Aorta (tissue), 5 donors: ENCODE data around the gene DSCAM. TPM values are rescaled to one million over a fixed set of nuclear protein-coding genes. Genes with fewer than 3 reads are reported as not detected.

Source experiments
- ATAC-seq: fragments of 200-7000 bp; cut with Tn5 transposase; one replicate; pipeline ENCODE4 v1.9.1; 2022; ENCODE audit warnings: moderate library complexity; ENCODE audit not compliant: low FRiP score
- DNase-seq, 2 donors: peaks; one replicate each; pipeline ENCODE4 v3.0.0-alpha.2; 2020
- H3K27ac ChIP-seq, 2 donors: one replicate each; pipeline ENCODE4 v1.5.1; 2013; ENCODE audit warnings: low read length in 2 of 2, mild to moderate bottlenecking in 2 of 2, moderate library complexity in 2 of 2, control low read depth in 1 of 2, inconsistent platforms in 1 of 2, low read depth in 1 of 2
- H3K27me3 ChIP-seq, 2 donors: one replicate each; pipeline ENCODE4 v1.6.1; 2013; ENCODE audit warnings: control low read depth in 1 of 2, low read length in 1 of 2, mild to moderate bottlenecking in 1 of 2, moderate library complexity in 1 of 2; ENCODE audit not compliant: insufficient read depth in 2 of 2, control insufficient read depth in 1 of 2
- H3K36me3 ChIP-seq, 2 donors: one replicate each; pipeline ENCODE4 v1.6.1; 2013; ENCODE audit warnings: control low read depth in 1 of 2, low read length in 1 of 2, mild to moderate bottlenecking in 1 of 2; ENCODE audit not compliant: insufficient read depth in 2 of 2, control insufficient read depth in 1 of 2
- H3K4me1 ChIP-seq, 2 donors: one replicate each; pipeline ENCODE4 v1.6.1; 2013; ENCODE audit warnings: low read length in 2 of 2, control low read depth in 1 of 2, mild to moderate bottlenecking in 1 of 2, moderate library complexity in 1 of 2; ENCODE audit not compliant: insufficient read depth in 2 of 2, control insufficient read depth in 1 of 2
- H3K4me3 ChIP-seq, 2 donors: one replicate each; pipeline ENCODE4 v1.5.1; 2013; ENCODE audit warnings: low read length in 2 of 2, control low read depth in 1 of 2, mild to moderate bottlenecking in 1 of 2
- H3K9me3 ChIP-seq: one replicate; pipeline ENCODE4 v1.6.1; 2013; ENCODE audit warnings: mild to moderate bottlenecking, low read length; ENCODE audit not compliant: control insufficient read depth
- WGBS, 2 donors: extraction: QIAGEN DNeasy Blood & Tissue Kit; methylation state at CpG; one replicate each; pipeline ENCODE4 v1.1.7; 2013; 5-methylcytosine and 5-hydroxymethylcytosine counted together
- intact Hi-C, 2 donors: fragments of 100-400 bp; cut with DNase I; formaldehyde crosslinking; loops; one replicate each; pipeline versions ENCODE4 v1.14.2 to v1.15.0; 2022
- polyA plus RNA-seq, 2 donors: library from polyadenylated mRNA; stranded (reverse); fragments of 200-250 nt; gene quantifications; one replicate each; pipeline ENCODE4 v1.2.3, GENCODE V29; 2013
- total RNA-seq, 2 donors: library from RNA; stranded (reverse); fragmentation: NEBNext Ultra II Directional; extraction: Animal tissue kit (Norgen Biotek cat#: 25700); gene quantifications; one replicate each; pipeline ENCODE4 v1.2.1, GENCODE V29; 2021
- donor health status: healthy with polysubstance abuse.
- donor health status: Bipolar disorder and iron deficiency.
- donor health status: DM: no; HTN: no; CAD: no.
- donor health status: DM: no; HTN: no; CAD: no.
- donor health status: DM: yes; HTN: yes; CAD: no.

DSCAM gene
- total and polyA plus RNA-seq, 4 donors = not detected

- H3K27me3 ChIP-seq = no peaks in the 10 kb centered on the region
- DNase-seq (no peak), ATAC-seq (no peak)
- H3K9me3 ChIP-seq = peaks cover 1% of the 10 kb centered on the region
- H3K4me3 ChIP-seq = no peak overlapping the region
- WGBS, 2 donors = 32 to 51% methylated on average over 4 of the region's 4 CpGs
- intact Hi-C loops = no loop called here
- H3K27ac ChIP-seq = no peak overlapping the region
- no peaks in the 10 kb centered on the region for H3K36me3 ChIP-seq
- H3K4me1 ChIP-seq = no peaks in the 10 kb centered on the region
Observed at GRCh38 chr21:40830836-40831235, 16.1 kb downstream of the DSCAM start.

GRCh38 chr21:40829791-40830190 lies 17.2 kb downstream of the DSCAM start:
- intact Hi-C loops = no loop called here
- WGBS, 2 donors = 48 to 51% methylated on average over 2 of the region's 2 CpGs
- DNase-seq = no peak
- Histone ChIP-seq H3K9me3 (peaks cover 1% of the 10 kb centered on the region), H3K36me3 (no peaks in the 10 kb centered on the region), H3K4me1 (no peaks in the 10 kb centered on the region), H3K4me3 (no peak overlapping the region), H3K27ac (no peak overlapping the region), H3K27me3 (no peaks in the 10 kb centered on the region)
- ATAC-seq = no peak

GRCh38 chr21:40829308-40829707 lies 17.6 kb downstream of the DSCAM start:
- intact Hi-C loops = no loop called here
- no peak overlapping the region for H3K27ac ChIP-seq
- H3K4me1 ChIP-seq = no peaks in the 10 kb centered on the region
- no peak overlapping the region for H3K4me3 ChIP-seq
- H3K9me3 ChIP-seq = peaks cover 1% of the 10 kb centered on the region
- DNase-seq (no peak), ATAC-seq (no peak)
- WGBS, 2 donors = 89 to 97% methylated on average over 5 of the region's 5 CpGs
- H3K36me3 ChIP-seq = no peaks in the 10 kb centered on the region
- H3K27me3 ChIP-seq = no peaks in the 10 kb centered on the region

GRCh38 chr21:40827509-40827908 lies 19.4 kb downstream of the DSCAM start:
- Histone ChIP-seq H3K27ac (no peak overlapping the region), H3K9me3 (peaks cover 1% of the 10 kb centered on the region), H3K4me1 (no peaks in the 10 kb centered on the region), H3K36me3 (no peaks in the 10 kb centered on the region), H3K4me3 (no peak overlapping the region), H3K27me3 (no peaks in the 10 kb centered on the region)
- no peak for DNase-seq
- 85 to 89% methylated on average over 4 of the region's 4 CpGs for WGBS, 2 donors
- intact Hi-C loops = no loop called here
- ATAC-seq = no peak

- Histone ChIP-seq H3K4me3 (no peak overlapping the region), H3K4me1 (no peaks in the 10 kb centered on the region), H3K27me3 (no peaks in the 10 kb centered on the region), H3K9me3 (peaks cover 2% of the 10 kb centered on the region), H3K36me3 (no peaks in the 10 kb centered on the region), H3K27ac (no peak overlapping the region)
- ATAC-seq (no peak), DNase-seq (no peak)
- intact Hi-C loops = no loop called here
- 58 to 63% methylated on average over 7 of the region's 7 CpGs for WGBS, 2 donors
Observed at GRCh38 chr21:40819071-40819900, 27.7 kb downstream of the DSCAM start.

- 87 to 89% methylated on average over 4 of the region's 4 CpGs for WGBS, 2 donors
- Histone ChIP-seq H3K27ac (no peak overlapping the region), H3K4me1 (no peaks in the 10 kb centered on the region), H3K36me3 (no peaks in the 10 kb centered on the region), H3K9me3 (peaks cover 2% of the 10 kb centered on the region), H3K27me3 (peaks cover 0 to 2% of the 10 kb centered on the region in 2 donors), H3K4me3 (no peak overlapping the region)
- no peak for ATAC-seq
- intact Hi-C loops = no loop called here
- DNase-seq = no peak
Observed at GRCh38 chr21:40813918-40814317, 33.0 kb downstream of the DSCAM start.

GRCh38 chr21:40809673-40810197 lies 37.2 kb downstream of the DSCAM start:
- H3K4me3 ChIP-seq = no peak overlapping the region
- H3K36me3 ChIP-seq = no peaks in the 10 kb centered on the region
- intact Hi-C loops = no loop called here
- DNase-seq (no peak), ATAC-seq (no peak)
- H3K27ac ChIP-seq = no peak overlapping the region
- peaks cover 2% of the 10 kb centered on the region for H3K9me3 ChIP-seq
- peaks cover 0 to 2% of the 10 kb centered on the region in 2 donors for H3K27me3 ChIP-seq
- WGBS, 2 donors = 86 to 88% methylated on average over 7 of the region's 7 CpGs
- no peaks in the 10 kb centered on the region for H3K4me1 ChIP-seq

- Histone ChIP-seq H3K4me3 (no peak overlapping the region), H3K36me3 (no peaks in the 10 kb centered on the region), H3K27me3 (no peaks in the 10 kb centered on the region), H3K9me3 (peaks cover 5% of the 10 kb centered on the region), H3K4me1 (no peaks in the 10 kb centered on the region), H3K27ac (no peak overlapping the region)
- WGBS, 2 donors = 66 to 70% methylated on average over 3 of the region's 3 CpGs
- DNase-seq (no peak), ATAC-seq (no peak)
- intact Hi-C loops = no loop called here
Observed at GRCh38 chr21:40803101-40803500, 43.9 kb downstream of the DSCAM start.

- Histone ChIP-seq H3K9me3 (peaks cover 9% of the 10 kb centered on the region), H3K4me1 (no peaks in the 10 kb centered on the region), H3K36me3 (no peaks in the 10 kb centered on the region), H3K4me3 (no peak overlapping the region), H3K27ac (no peak overlapping the region), H3K27me3 (no peaks in the 10 kb centered on the region)
- DNase-seq = no peak
- ATAC-seq = no peak
- 79 to 89% methylated on average over 1 of the region's 1 CpG for whole genome bisulfite sequencing, 2 donors
- intact Hi-C loops = no loop called here
Observed at GRCh38 chr21:40800126-40800525, 46.8 kb downstream of the DSCAM start.
